Smooth muscle cell (in vitro differentiated cells): ENCODE data around the gene GOLPH3. TPM values are rescaled to one million over a fixed set of nuclear protein-coding genes. Genes with fewer than 3 reads are reported as not detected.
"Not testable (repeated sequence)": the region's sequence is repeated elsewhere in the genome, so short reads cannot be mapped to it uniquely, and the experiment has no call there.

Experiments used
- DNase-seq: peaks from one replicate; lab custom pipeline; 2025; ENCODE audit not compliant: unreplicated experiment; lab: John Stamatoyannopoulos, UW
- H2AFZ ChIP-seq: fragments of 200-600 bp; sonication (generic); 2 replicates; pipeline ENCODE4 v1.6.0; 2016; ENCODE audit warnings: antibody characterized with exemption, low read depth, mild to moderate bottlenecking
- H3F3A ChIP-seq: fragments of 200-600 bp; sonication (generic); 2 replicates; pipeline ENCODE4 v1.6.0; 2017; ENCODE audit warnings: antibody characterized with exemption, low read depth
- H3K27ac ChIP-seq: fragments of 200-600 bp; sonication (generic); 2 replicates; pipeline ENCODE4 v1.5.1; 2016; ENCODE audit warnings: low read depth, mild to moderate bottlenecking
- H3K27me3 ChIP-seq: fragments of 200-600 bp; sonication (generic); 2 replicates; pipeline ENCODE4 v1.6.1; 2016; ENCODE audit warnings: low read depth, mild to moderate bottlenecking
- H3K36me3 ChIP-seq: fragments of 200-600 bp; sonication (generic); 2 replicates; pipeline ENCODE4 v1.5.1; 2016; ENCODE audit warnings: low read depth
- H3K4me1 ChIP-seq: fragments of 200-600 bp; sonication (generic); 2 replicates; pipeline ENCODE4 v1.5.1; 2016; ENCODE audit warnings: low read depth
- H3K4me2 ChIP-seq: fragments of 200-600 bp; sonication (generic); 2 replicates; pipeline ENCODE4 v1.6.0; 2016; ENCODE audit warnings: mild to moderate bottlenecking
- H3K4me3 ChIP-seq: fragments of 200-600 bp; sonication (generic); 2 replicates; pipeline ENCODE4 v1.5.1; 2016; ENCODE audit warnings: mild to moderate bottlenecking
- H3K79me2 ChIP-seq: fragments of 200-600 bp; sonication (generic); 2 replicates; pipeline ENCODE4 v1.6.0; 2016; ENCODE audit warnings: low read depth, mild to moderate bottlenecking
- H3K9ac ChIP-seq: fragments of 200-600 bp; sonication (generic); 2 replicates; pipeline ENCODE4 v1.6.0; 2016; ENCODE audit warnings: low read depth
- H3K9me3 ChIP-seq: fragments of 200-600 bp; sonication (generic); replicated peaks from 2 replicates; pipeline ENCODE4 v1.5.1; 2016; ENCODE audit warnings: low read depth
- H4K20me1 ChIP-seq: fragments of 200-600 bp; sonication (generic); 2 replicates; pipeline ENCODE4 v1.6.0; 2016; ENCODE audit warnings: low read depth
- CTCF ChIP-seq: fragments of 200-600 bp; sonication (generic); IDR thresholded peaks from 2 replicates; pipeline ENCODE4 v1.5.1; 2017; ENCODE audit warnings: borderline replicate concordance, mild to moderate bottlenecking, antibody characterized with exemption; ENCODE audit not compliant: insufficient read depth, poor library complexity, severe bottlenecking
- WGBS: methylation state at CpG from one replicate; pipeline ENCODE4 v1.1.7; 2016; ENCODE audit warnings: low lambda C conversion rate; 5-methylcytosine and 5-hydroxymethylcytosine counted together
- polyA plus RNA-seq: library from polyadenylated mRNA; unstranded; fragments of >200 nt; fragmentation: Nextera tagmentation; extraction: Ambion mirVana; gene quantifications from 2 replicates; pipeline ENCODE4 v1.2.1, GENCODE V29; 2016
- total RNA-seq: library from RNA; depleted of rRNA; stranded (reverse); fragments of >200 nt; gene quantifications from 2 replicates; pipeline ENCODE4 v1.2.3, GENCODE V29; 2014

Gene GOLPH3
- total and polyA plus RNA-seq, 2 experiments from 2014 or later, result 95.3 to 108 TPM

GRCh38 chr5:32126691-32127090 lies 47.4 kb downstream of the GOLPH3 start:
- no peak overlapping the region for H3K4me2 ChIP-seq
- no peak overlapping the region for H2AFZ ChIP-seq
- H3F3A ChIP-seq, result no peaks in the 10 kb centered on the region
- no peaks in the 10 kb centered on the region for H3K27me3 ChIP-seq
- H3K9me3 ChIP-seq, result no peaks in the 10 kb centered on the region
- no peak overlapping the region for H3K4me3 ChIP-seq
- H4K20me1 ChIP-seq, result peaks cover 99% of the 10 kb centered on the region
- H3K4me1 ChIP-seq, result no peaks in the 10 kb centered on the region
- no peak for TF ChIP-seq CTCF
- H3K27ac ChIP-seq, result no peak overlapping the region
- no peak for DNase-seq
- peaks cover 14% of the 10 kb centered on the region for H3K36me3 ChIP-seq
- peaks cover 94% of the 10 kb centered on the region for H3K79me2 ChIP-seq
- no peak overlapping the region for H3K9ac ChIP-seq
- 67% methylated on average over 1 of the region's 1 CpG for WGBS

- WGBS, result 94% methylated on average over 6 of the region's 6 CpGs
Observed at GRCh38 chr5:32123889-32124676, 50.0 kb downstream of the GOLPH3 start.

GRCh38 chr5:32123058-32123805 lies 50.9 kb downstream of the GOLPH3 start:
- 98% methylated on average over 8 of the region's 8 CpGs for WGBS
- DNase-seq, result no peak
- no peak for TF ChIP-seq CTCF

More at GRCh38 chr5:32123889-32124676, 50.0 kb downstream of the GOLPH3 start:
- no peak overlapping the region for H3K4me3 ChIP-seq
- H2AFZ ChIP-seq, result no peak overlapping the region
- H3K27ac ChIP-seq, result no peak overlapping the region
- DNase-seq, result no peak
- H3K79me2 ChIP-seq, result peaks cover 89% of the 10 kb centered on the region
- H3K4me2 ChIP-seq, result no peak overlapping the region
- no peak overlapping the region for H3K9ac ChIP-seq
- H3K4me1 ChIP-seq, result no peaks in the 10 kb centered on the region
- H3K27me3 ChIP-seq, result no peaks in the 10 kb centered on the region
- H4K20me1 ChIP-seq, result peaks cover 87% of the 10 kb centered on the region
- H3F3A ChIP-seq, result no peaks in the 10 kb centered on the region
- peaks cover 12% of the 10 kb centered on the region for H3K36me3 ChIP-seq
- H3K9me3 ChIP-seq, result no peaks in the 10 kb centered on the region
- no peak for TF ChIP-seq CTCF

GRCh38 chr5:32118922-32119321 lies 55.2 kb downstream of the GOLPH3 start:
- WGBS, result 92% methylated on average over 8 of the region's 8 CpGs
- not testable (repeated sequence) for H3K36me3 ChIP-seq

More at GRCh38 chr5:32123058-32123805, 50.9 kb downstream of the GOLPH3 start:
- H3K9ac ChIP-seq, result no peak overlapping the region
- H3F3A ChIP-seq, result no peaks in the 10 kb centered on the region
- no peak overlapping the region for H2AFZ ChIP-seq
- peaks cover 82% of the 10 kb centered on the region for H4K20me1 ChIP-seq
- H3K27me3 ChIP-seq, result no peaks in the 10 kb centered on the region
- no peaks in the 10 kb centered on the region for H3K9me3 ChIP-seq
- H3K4me3 ChIP-seq, result no peak overlapping the region
- H3K4me2 ChIP-seq, result no peak overlapping the region
- peaks cover 87% of the 10 kb centered on the region for H3K79me2 ChIP-seq
- no peaks in the 10 kb centered on the region for H3K4me1 ChIP-seq
- no peak overlapping the region for H3K27ac ChIP-seq
- peaks cover 12% of the 10 kb centered on the region for H3K36me3 ChIP-seq

More at GRCh38 chr5:32118922-32119321, 55.2 kb downstream of the GOLPH3 start:
- peaks cover 82% of the 10 kb centered on the region for H3K79me2 ChIP-seq
- H3K4me3 ChIP-seq, H3K9ac ChIP-seq, H3K4me1 ChIP-seq, H3K4me2 ChIP-seq, H2AFZ ChIP-seq, H3K27ac ChIP-seq, H3K27me3 ChIP-seq, DNase-seq, H3F3A ChIP-seq, H3K9me3 ChIP-seq: not testable (repeated sequence)
- peaks cover 82% of the 10 kb centered on the region for H4K20me1 ChIP-seq
